ENCODE measurements around the gene ZBTB20.

- no peak for TF ChIP-seq CTCF (IDR thresholded peaks at IDR 0.05; ENCODE audit: low read depth, low read length)
- TF ChIP-seq EZH2phosphoT487 (IDR thresholded peaks at IDR 0.05; ENCODE audit: low read depth) = no peak
Measured at GRCh38 chr3:115100806-115101205, 46.3 kb downstream of the ZBTB20 start.

All from OCI-LY3 (cell line).